ENCODE data around the gene ELAVL4.

DNA sequence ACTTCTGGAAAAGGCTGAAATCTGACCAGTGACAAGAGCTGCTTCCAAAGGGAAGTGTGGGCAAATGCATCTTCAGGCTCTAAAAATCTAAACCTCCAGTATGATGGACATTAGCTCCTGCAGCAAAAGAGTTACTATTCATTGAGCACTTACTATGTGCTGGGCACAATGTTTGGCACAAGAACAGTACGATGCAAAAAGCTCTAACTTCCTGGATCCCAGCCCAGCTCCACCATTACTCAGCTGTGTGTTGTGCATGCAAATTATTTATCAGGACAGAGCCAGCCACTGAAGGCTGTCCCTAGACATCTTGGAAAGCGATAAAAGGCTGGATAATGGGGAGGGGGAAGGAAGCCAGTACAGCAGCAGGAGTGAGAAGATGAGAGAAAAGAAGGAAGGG, 143.5 kb downstream of the ELAVL4 start:
- TF ChIP-seq, protein P1, sequence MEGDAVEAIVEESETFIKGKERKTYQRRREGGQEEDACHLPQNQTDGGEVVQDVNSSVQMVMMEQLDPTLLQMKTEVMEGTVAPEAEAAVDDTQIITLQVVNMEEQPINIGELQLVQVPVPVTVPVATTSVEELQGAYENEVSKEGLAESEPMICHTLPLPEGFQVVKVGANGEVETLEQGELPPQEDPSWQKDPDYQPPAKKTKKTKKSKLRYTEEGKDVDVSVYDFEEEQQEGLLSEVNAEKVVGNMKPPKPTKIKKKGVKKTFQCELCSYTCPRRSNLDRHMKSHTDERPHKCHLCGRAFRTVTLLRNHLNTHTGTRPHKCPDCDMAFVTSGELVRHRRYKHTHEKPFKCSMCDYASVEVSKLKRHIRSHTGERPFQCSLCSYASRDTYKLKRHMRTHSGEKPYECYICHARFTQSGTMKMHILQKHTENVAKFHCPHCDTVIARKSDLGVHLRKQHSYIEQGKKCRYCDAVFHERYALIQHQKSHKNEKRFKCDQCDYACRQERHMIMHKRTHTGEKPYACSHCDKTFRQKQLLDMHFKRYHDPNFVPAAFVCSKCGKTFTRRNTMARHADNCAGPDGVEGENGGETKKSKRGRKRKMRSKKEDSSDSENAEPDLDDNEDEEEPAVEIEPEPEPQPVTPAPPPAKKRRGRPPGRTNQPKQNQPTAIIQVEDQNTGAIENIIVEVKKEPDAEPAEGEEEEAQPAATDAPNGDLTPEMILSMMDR (IDR thresholded peaks at IDR 0.05) = no peak
- TF ChIP-seq POLR2A (IDR thresholded peaks at IDR 0.05) = no peak
